Urinary bladder (tissue), 4 donors: Measurements from ENCODE around the gene SRP9. TPM values are rescaled to one million over a fixed set of nuclear protein-coding genes. Genes with fewer than 3 reads are reported as not detected.
"Not testable (repeated sequence)": the region's sequence is repeated elsewhere in the genome, so short reads cannot be mapped to it uniquely, and the experiment has no call there.

Experiments used
- DNase-seq: peaks from one replicate; pipeline ENCODE4 v3.0.0-alpha.2; 2015; ENCODE audit errors: extremely low spot score
- H3K27ac ChIP-seq: one replicate; pipeline ENCODE4 v1.5.1; 2013; ENCODE audit warnings: low read depth, mild to moderate bottlenecking, moderate library complexity
- H3K36me3 ChIP-seq: one replicate; pipeline ENCODE4 v1.6.1; 2013; ENCODE audit warnings: mild to moderate bottlenecking, moderate library complexity; ENCODE audit not compliant: insufficient read depth
- H3K4me1 ChIP-seq: one replicate; pipeline ENCODE4 v1.6.1; 2013; ENCODE audit warnings: mild to moderate bottlenecking, moderate library complexity; ENCODE audit not compliant: insufficient read depth
- H3K4me3 ChIP-seq: one replicate; pipeline ENCODE4 v1.5.1; 2013; ENCODE audit warnings: low read depth, low read length
- WGBS: extraction: QIAGEN DNeasy Blood & Tissue Kit; methylation state at CpG from one replicate; pipeline ENCODE4 v1.1.7; 2013; 5-methylcytosine and 5-hydroxymethylcytosine counted together
- polyA plus RNA-seq: library from polyadenylated mRNA; stranded (reverse); fragments of 200-250 nt; gene quantifications from one replicate; pipeline ENCODE4 v1.2.3, GENCODE V29; 2013
- total RNA-seq: library from RNA; depleted of rRNA; stranded (reverse); fragments of >200 nt; gene quantifications from one replicate; pipeline ENCODE4 v1.2.3, GENCODE V29; 2014
- donor health status: healthy with polysubstance abuse.
- donor health status: healthy.

The SRP9 gene
- total and polyA plus RNA-seq, 2 donors, result 236 to 389 TPM

- no peak for DNase-seq
- WGBS, result 94% methylated on average over 4 of the region's 4 CpGs
- H3K4me3 ChIP-seq, result no peak overlapping the region
- peaks cover 4% of the 10 kb centered on the region for H3K4me1 ChIP-seq
- H3K36me3 ChIP-seq, result no peaks in the 10 kb centered on the region
- H3K27ac ChIP-seq, result no peak overlapping the region
Observed at GRCh38 chr1:225776294-225776693, 1.3 kb upstream of the SRP9 start.

- no peak for DNase-seq
- H3K36me3 ChIP-seq, result no peaks in the 10 kb centered on the region
- peaks cover 1% of the 10 kb centered on the region for H3K4me1 ChIP-seq
- WGBS, result 6% methylated on average over 18 of the region's 18 CpGs
- no peak overlapping the region for H3K27ac ChIP-seq
- H3K4me3 ChIP-seq, result peak overlapping the region; percentile 21
Observed at GRCh38 chr1:225777058-225777582, 506 bp upstream of the SRP9 start.

- Histone ChIP-seq H3K36me3 (no peaks in the 10 kb centered on the region), H3K27ac (peak overlapping the region; percentile 98), H3K4me1 (peaks cover 1% of the 10 kb centered on the region), H3K4me3 (peak overlapping the region; percentile 65)
- WGBS, result under 1% methylated on average over 3 of the region's 3 CpGs
- DNase-seq, result no peak
Observed at GRCh38 chr1:225778337-225778669, 677 bp downstream of the SRP9 start.

GRCh38 chr1:225779165-225779564, 1.5 kb downstream of the SRP9 start:
- H3K4me1 ChIP-seq, DNase-seq, H3K27ac ChIP-seq, H3K36me3 ChIP-seq: not testable (repeated sequence)
- 48% methylated on average over 13 of the region's 13 CpGs for WGBS
- peak overlapping the region; percentile 65 for H3K4me3 ChIP-seq

- H3K27ac ChIP-seq, result no peak overlapping the region
Observed at GRCh38 chr1:225780134-225780533, 2.5 kb downstream of the SRP9 start.

GRCh38 chr1:225780630-225781029, 3.0 kb downstream of the SRP9 start:
- no peak for DNase-seq
- Histone ChIP-seq H3K4me1 (peaks cover 1% of the 10 kb centered on the region), H3K27ac (no peak overlapping the region), H3K4me3 (no peak overlapping the region), H3K36me3 (no peaks in the 10 kb centered on the region)
- WGBS, result 95% methylated on average over 1 of the region's 1 CpG

More at GRCh38 chr1:225780134-225780533, 2.5 kb downstream of the SRP9 start:
- DNase-seq, result no peak
- H3K36me3 ChIP-seq, result no peaks in the 10 kb centered on the region
- WGBS, result 86% methylated on average over 5 of the region's 5 CpGs
- H3K4me3 ChIP-seq, result no peak overlapping the region
- H3K4me1 ChIP-seq, result peaks cover 1% of the 10 kb centered on the region

- WGBS, result 78% methylated on average over 3 of the region's 3 CpGs
- not testable (repeated sequence) for H3K4me3 ChIP-seq, DNase-seq, H3K4me1 ChIP-seq, H3K36me3 ChIP-seq, H3K27ac ChIP-seq
Observed at GRCh38 chr1:225789142-225789541, 11.5 kb downstream of the SRP9 start.

- DNase-seq, result no peak
- Histone ChIP-seq H3K36me3 (peaks cover 2% of the 10 kb centered on the region), H3K4me1 (no peaks in the 10 kb centered on the region), H3K4me3 (no peak overlapping the region), H3K27ac (no peak overlapping the region)
- 98% methylated on average over 4 of the region's 4 CpGs for WGBS
Observed at GRCh38 chr1:225794954-225795353, 17.3 kb downstream of the SRP9 start.

GRCh38 chr1:225796097-225796496, 18.5 kb downstream of the SRP9 start:
- H3K4me1 ChIP-seq, result not testable (repeated sequence)

GRCh38 chr1:225801146-225801545, 23.5 kb downstream of the SRP9 start:
- 93% methylated on average over 7 of the region's 7 CpGs for WGBS
- not testable (repeated sequence) for H3K27ac ChIP-seq, H3K4me3 ChIP-seq, H3K4me1 ChIP-seq, H3K36me3 ChIP-seq, DNase-seq

More at GRCh38 chr1:225796097-225796496, 18.5 kb downstream of the SRP9 start:
- 97% methylated on average over 18 of the region's 18 CpGs for WGBS
- not testable (repeated sequence) for H3K4me3 ChIP-seq, H3K36me3 ChIP-seq, DNase-seq, H3K27ac ChIP-seq

GRCh38 chr1:225806249-225806648, 28.6 kb downstream of the SRP9 start:
- Histone ChIP-seq H3K4me1 (no peaks in the 10 kb centered on the region), H3K36me3 (no peaks in the 10 kb centered on the region), H3K27ac (no peak overlapping the region), H3K4me3 (no peak overlapping the region)
- WGBS, result 97% methylated on average over 1 of the region's 1 CpG
- no peak for DNase-seq

GRCh38 chr1:225806736-225807135, 29.1 kb downstream of the SRP9 start:
- not testable (repeated sequence) for DNase-seq, H3K27ac ChIP-seq, H3K36me3 ChIP-seq, H3K4me3 ChIP-seq, H3K4me1 ChIP-seq
- 92% methylated on average over 3 of the region's 3 CpGs for WGBS

GRCh38 chr1:225808136-225808535, 30.5 kb downstream of the SRP9 start:
- H3K36me3 ChIP-seq, result no peaks in the 10 kb centered on the region
- no peaks in the 10 kb centered on the region for H3K4me1 ChIP-seq
- DNase-seq, result no peak
- no peak overlapping the region for H3K4me3 ChIP-seq
- H3K27ac ChIP-seq, result no peak overlapping the region
- 79% methylated on average over 5 of the region's 5 CpGs for WGBS

- peak within 1 kb of the TSS; percentile 70 for H3K27ac ChIP-seq
- peak; percentile 55 for DNase-seq
- H3K36me3 ChIP-seq, result no peaks in the 10 kb centered on the region
- H3K4me1 ChIP-seq, result no peaks in the 10 kb centered on the region
- peak within 1 kb of the TSS; percentile 68 for H3K4me3 ChIP-seq
- whole genome bisulfite sequencing, result under 1% methylated on average over 80 of the region's 80 CpGs
Observed at GRCh38 chr1:225809842-225810578, 32.4 kb downstream of the SRP9 start, which contains the start of gene EPHX1. TSS of gene EPHX1 (plus strand) at chr1:225810124. CDS start at chr1:225828730, 18,606 bp downstream.
